SU-DHL-6 (cell line): ENCODE data around the gene MYO1F.

Source experiments
- H2AFZ ChIP-seq: fragments of 200-600 bp; sonication (generic); 2 replicates; pipeline ENCODE4 v1.6.1; 2014; ENCODE audit warnings: low read depth, mild to moderate bottlenecking, moderate library complexity, mixed read lengths, antibody characterized with exemption, low read length; ENCODE audit not compliant: severe bottlenecking
- H3F3A ChIP-seq: fragments of 200-600 bp; shearing (Covaris generic); 2 replicates; pipeline ENCODE4 v1.6.0; 2016; ENCODE audit warnings: antibody characterized with exemption, mild to moderate bottlenecking; ENCODE audit not compliant: insufficient read depth
- H3K27ac ChIP-seq: fragments of 200-600 bp; sonication (generic); 2 replicates; pipeline ENCODE4 v1.5.1; 2016; ENCODE audit warnings: low read depth, mild to moderate bottlenecking, low read length, moderate library complexity, mixed read lengths
- H3K27me3 ChIP-seq: fragments of 200-600 bp; sonication (generic), shearing (Covaris generic); 2 replicates; pipeline ENCODE4 v1.6.0; 2014; ENCODE audit warnings: mild to moderate bottlenecking, low read length
- H3K36me3 ChIP-seq: fragments of 200-600 bp; sonication (generic); 2 replicates; pipeline ENCODE4 v1.6.1; 2014; ENCODE audit warnings: mild to moderate bottlenecking, low read length, mixed read lengths
- H3K4me2 ChIP-seq: fragments of 300-600, 200-600 bp; shearing (Covaris generic), sonication (generic); 2 replicates; pipeline ENCODE4 v1.6.0; 2014; ENCODE audit warnings: low read length, low read depth, mild to moderate bottlenecking; ENCODE audit not compliant: poor library complexity, severe bottlenecking
- H3K4me3 ChIP-seq: fragments of 200-600 bp; sonication (generic); 2 replicates; pipeline ENCODE4 v1.5.1; 2014; ENCODE audit warnings: antibody characterized with exemption, low read length, mild to moderate bottlenecking, mixed read lengths; ENCODE audit not compliant: insufficient read depth, poor library complexity, severe bottlenecking
- H3K79me2 ChIP-seq: fragments of 200-600 bp; sonication (generic); 2 replicates; pipeline ENCODE4 v1.6.1; 2014; ENCODE audit warnings: mild to moderate bottlenecking, low read length, moderate library complexity; ENCODE audit not compliant: insufficient read depth
- H3K9ac ChIP-seq: fragments of 200-600 bp; sonication (generic); 2 replicates; pipeline ENCODE4 v1.7.0; 2014; ENCODE audit warnings: mild to moderate bottlenecking, low read length
- H3K9me2 ChIP-seq: fragments of 200-600 bp; sonication (generic); replicated peaks from 2 replicates; pipeline ENCODE4 v1.6.1; 2014; ENCODE audit warnings: low read length; ENCODE audit not compliant: insufficient read depth
- H3K9me3 ChIP-seq: fragments of 200-600 bp; sonication (generic); 2 replicates; pipeline ENCODE4 v1.6.1; 2014; ENCODE audit warnings: low read length, mixed read lengths; ENCODE audit not compliant: insufficient read depth
- H4K20me1 ChIP-seq: fragments of 200-600 bp; sonication (generic); 2 replicates; pipeline ENCODE4 v1.6.1; 2014; ENCODE audit warnings: low read depth, mild to moderate bottlenecking, antibody characterized with exemption, low read length, moderate library complexity, mixed read lengths
- CTCF ChIP-seq: fragments of 200-600 bp; sonication (generic); IDR thresholded peaks from one replicate; pipeline ENCODE4 v1.5.1; 2017; ENCODE audit warnings: antibody characterized with exemption, mild to moderate bottlenecking, low read length, moderate library complexity; ENCODE audit not compliant: insufficient read depth, poor library complexity, severe bottlenecking
- EZH2phosphoT487 ChIP-seq: fragments of 200-600 bp; sonication (generic), shearing (Covaris generic); conservative IDR thresholded peaks from 2 replicates; pipeline ENCODE4 v1.6.1; 2018; ENCODE audit warnings: mild to moderate bottlenecking, antibody characterized with exemption, low read length, moderate library complexity, mixed read lengths

MYO1F gene

DNA sequence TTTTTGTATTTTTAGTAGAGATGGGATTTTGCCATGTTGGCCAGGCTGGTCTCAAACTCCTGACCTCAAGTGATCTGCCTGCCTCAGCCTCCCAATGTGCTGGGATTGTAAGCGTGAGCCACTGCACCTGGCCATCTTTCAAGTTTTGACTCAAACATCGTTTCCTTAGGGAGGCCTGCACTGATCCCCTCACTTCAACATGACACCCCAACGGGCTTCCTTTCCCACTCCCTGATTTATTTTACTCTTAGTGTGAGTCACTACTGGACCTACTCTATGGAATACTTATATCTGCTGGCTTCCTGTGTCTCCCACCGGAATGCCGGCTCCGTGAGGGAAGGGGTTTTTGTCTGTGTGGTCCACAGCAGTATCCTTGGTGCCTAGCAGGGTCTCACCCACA lies 37.8 kb upstream of the MYO1F start:
- Histone ChIP-seq H3K27me3 (no peaks in the 10 kb centered on the region), H3F3A (no peaks in the 10 kb centered on the region), H3K9me3 (no peaks in the 10 kb centered on the region), H3K4me2 (no peak overlapping the region), H3K4me3 (no peak overlapping the region), H3K9me2 (no peaks in the 10 kb centered on the region), H3K27ac (no peak overlapping the region), H3K79me2 (no peaks in the 10 kb centered on the region), H3K36me3 (no peaks in the 10 kb centered on the region), H4K20me1 (no peaks in the 10 kb centered on the region), H2AFZ (no peak overlapping the region), H3K9ac (no peak overlapping the region)
- TF ChIP-seq CTCF, result no peak
- TF ChIP-seq EZH2phosphoT487, result no peak

GRCh38 chr19:8614455-8614854 lies 37.2 kb upstream of the MYO1F start:
- Histone ChIP-seq H3K79me2 (no peaks in the 10 kb centered on the region), H3K27ac (no peak overlapping the region), H3F3A (no peaks in the 10 kb centered on the region), H4K20me1 (no peaks in the 10 kb centered on the region), H3K36me3 (no peaks in the 10 kb centered on the region), H2AFZ (no peak overlapping the region), H3K9ac (no peak overlapping the region), H3K27me3 (no peaks in the 10 kb centered on the region), H3K4me2 (no peak overlapping the region), H3K9me2 (no peaks in the 10 kb centered on the region), H3K4me3 (no peak overlapping the region), H3K9me3 (no peaks in the 10 kb centered on the region)
- TF ChIP-seq EZH2phosphoT487, result no peak
- TF ChIP-seq CTCF, result no peak

GRCh38 chr19:8612807-8613171 lies 35.5 kb upstream of the MYO1F start:
- Histone ChIP-seq H3K9me3 (no peaks in the 10 kb centered on the region), H3F3A (no peaks in the 10 kb centered on the region), H3K79me2 (no peaks in the 10 kb centered on the region), H3K4me2 (no peak overlapping the region), H3K27me3 (no peaks in the 10 kb centered on the region), H4K20me1 (no peaks in the 10 kb centered on the region), H3K9ac (no peak overlapping the region), H3K4me3 (no peak overlapping the region), H3K27ac (no peak overlapping the region), H3K36me3 (no peaks in the 10 kb centered on the region), H3K9me2 (no peaks in the 10 kb centered on the region), H2AFZ (no peak overlapping the region)
- TF ChIP-seq EZH2phosphoT487, result no peak
- no peak for TF ChIP-seq CTCF
